ENCODE measurements around the gene TCAIM.

The TCAIM gene

GRCh38 chr3:44446929-44447328 is 108.4 kb downstream of the TCAIM start:
- no peak for DNase-seq (ENCODE audit: low spot score)

GRCh38 chr3:44451441-44451840 is 112.9 kb downstream of the TCAIM start:
- DNase-seq (ENCODE audit: low spot score), result no peak

- no peak for DNase-seq (ENCODE audit: low spot score)
These were observed 115.7 kb downstream of the TCAIM start for GRCh38 chr3:44454258-44454657.

- DNase-seq (ENCODE audit: low spot score), result no peak
These were observed 116.8 kb downstream of the TCAIM start for GRCh38 chr3:44455318-44455717.

All from AG08396 (cell line).